HCT116 (cell line): Measurements from ENCODE around the gene TIAM2. TPM values are rescaled to one million over a fixed set of nuclear protein-coding genes. Genes with fewer than 3 reads are reported as not detected.

Experiments
- ATAC-seq: fragments of 200-7000 bp; cut with Tn5 transposase; 2 replicates; pipeline ENCODE4 v1.9.1; 2020; ENCODE audit warnings: mild to moderate bottlenecking, moderate library complexity
- BruUV-seq: library from RNA; stranded (reverse); fragments of 400-500 nt; replicated peaks from 2 replicates; lab custom pipeline; 2021; lab: Mats Ljungman, UMichigan
- CTCF ChIA-PET: fragments of 300-600 bp; sonication (Branson Sonifier 250); formaldehyde crosslinking; loops from one replicate; lab custom pipeline; 2021; ENCODE audit warnings: antibody characterized with exemption; lab: Charles Lee
- POLR2A ChIA-PET: fragments of 300-600, 350-600 bp; sonication (Branson Sonifier 250); formaldehyde crosslinking; loops from one replicate; lab custom pipeline; 2021; ENCODE audit warnings: antibody characterized with exemption; lab: Charles Lee
- RAD21 ChIA-PET, 2 experiments: fragments of 300-600 bp; sonication (Branson Sonifier 250); formaldehyde crosslinking; loops; one replicate each; lab custom pipeline; 2023; ENCODE audit warnings: low total read pairs in 2 of 2; ENCODE audit not compliant: uncharacterized antibody in 2 of 2, unreplicated experiment in 2 of 2, low non-redundant PET in 1 of 2; lab: Charles Lee
- DNase-seq: peaks from one replicate; pipeline ENCODE4 v3.0.0-alpha.2; 2010; ENCODE audit warnings: low read depth, low spot score
- H2AFZ ChIP-seq: fragments of 200-600 bp; shearing (Covaris generic), sonication (generic); 2 replicates; pipeline ENCODE4 v1.6.1; 2017; ENCODE audit warnings: low read depth, mixed run types, mixed read lengths, antibody characterized with exemption, low read length; ENCODE audit not compliant: poor library complexity, severe bottlenecking
- H3K27ac ChIP-seq: 2 replicates; pipeline ENCODE4 v1.5.1; 2012; ENCODE audit warnings: low read depth, low read length
- H3K27me3 ChIP-seq: fragments of 200-600 bp; sonication (generic); 2 replicates; pipeline ENCODE4 v1.6.1; 2016; ENCODE audit warnings: mixed run types, low read length, mixed read lengths; ENCODE audit not compliant: insufficient read depth
- H3K36me3 ChIP-seq, 2 experiments: fragments of 200-500 bp in 1 of 2; fragments of 200-600 bp in 1 of 2; sonication (Bioruptor generic) in 1 of 2; sonication (generic) in 1 of 2; 2 replicates each; pipeline versions ENCODE4 v1.5.1 to v1.6.1; 2014 to 2016; ENCODE audit warnings: low read length in 2 of 2, inconsistent platforms in 1 of 2, mixed read lengths in 1 of 2, mixed run types in 1 of 2; ENCODE audit not compliant: insufficient read depth in 2 of 2, control insufficient read depth in 1 of 2
- H3K4me1 ChIP-seq, 2 experiments: fragments of 200-600 bp in 1 of 2; sonication (generic) in 1 of 2; 2 replicates each; pipeline versions ENCODE4 v1.5.1 to v1.6.1; 2012 to 2017; ENCODE audit warnings: low read length in 2 of 2, inconsistent platforms in 1 of 2, mild to moderate bottlenecking in 1 of 2, mixed read lengths in 1 of 2, mixed run types in 1 of 2, moderate library complexity in 1 of 2; ENCODE audit not compliant: insufficient read depth in 2 of 2, control insufficient read depth in 1 of 2
- H3K4me2 ChIP-seq: fragments of 200-600 bp; sonication (generic); 2 replicates; pipeline ENCODE4 v1.6.1; 2017; ENCODE audit warnings: mixed run types, low read length, mixed read lengths
- H3K4me3 ChIP-seq, 2 experiments: fragments of 200-600 bp in 1 of 2; sonication (generic) in 1 of 2; replicated peaks in 1 of 2; 2 replicates each; pipeline ENCODE4 v1.5.1; 2011 to 2016; ENCODE audit warnings: low read length in 2 of 2, control low read depth in 1 of 2, low read depth in 1 of 2, mild to moderate bottlenecking in 1 of 2, mixed read lengths in 1 of 2, mixed run types in 1 of 2
- H3K79me2 ChIP-seq: fragments of 200-600 bp; sonication (generic); 2 replicates; pipeline ENCODE4 v1.6.1; 2017; ENCODE audit warnings: mild to moderate bottlenecking, mixed run types, low read length, moderate library complexity, mixed read lengths; ENCODE audit not compliant: insufficient read depth
- H3K9ac ChIP-seq: fragments of 200-600 bp; sonication (generic); 2 replicates; pipeline ENCODE4 v1.6.1; 2016; ENCODE audit warnings: low read length, mixed read lengths
- H3K9me2 ChIP-seq: fragments of 200-600 bp; sonication (generic), shearing (Covaris generic); 2 replicates; pipeline ENCODE4 v1.6.1; 2017; ENCODE audit warnings: mixed run types, mild to moderate bottlenecking, moderate library complexity; ENCODE audit not compliant: insufficient read depth
- H3K9me3 ChIP-seq, 2 experiments: fragments of 200-500 bp in 1 of 2; fragments of 200-600 bp in 1 of 2; sonication (Bioruptor generic) in 1 of 2; sonication (generic) in 1 of 2; 2 replicates each; pipeline ENCODE4 v1.6.1; 2014 to 2017; ENCODE audit warnings: low read length in 2 of 2, mixed read lengths in 2 of 2, inconsistent platforms in 1 of 2, low read depth in 1 of 2, mild to moderate bottlenecking in 1 of 2, mixed run types in 1 of 2, moderate library complexity in 1 of 2; ENCODE audit not compliant: control insufficient read depth in 1 of 2, insufficient read depth in 1 of 2
- H4K20me1 ChIP-seq: fragments of 200-600 bp; sonication (generic), shearing (Covaris generic); 2 replicates; pipeline ENCODE4 v1.6.1; 2017; ENCODE audit warnings: mixed run types, mild to moderate bottlenecking, moderate library complexity; ENCODE audit not compliant: insufficient read depth
- CBX3 ChIP-seq: IDR thresholded peaks from 2 replicates; pipeline ENCODE4 v1.6.1; 2012; ENCODE audit warnings: low read depth
- CTCF ChIP-seq, 3 experiments: fragments of 200-600 bp in 1 of 3; sonication (generic) in 1 of 3; IDR thresholded peaks in 2 of 3; conservative IDR thresholded peaks in 1 of 3; 2 replicates each; pipeline ENCODE4 v1.5.1; 2012 to 2017; ENCODE audit warnings: low read depth in 2 of 3, low read length in 2 of 3, antibody characterized with exemption in 1 of 3, borderline replicate concordance in 1 of 3, control low read depth in 1 of 3, mild to moderate bottlenecking in 1 of 3, mixed read lengths in 1 of 3, mixed run types in 1 of 3, moderate library complexity in 1 of 3; ENCODE audit not compliant: insufficient read depth in 1 of 3
- ELF1 ChIP-seq: IDR thresholded peaks from 2 replicates; pipeline ENCODE4 v1.6.1; 2012; ENCODE audit warnings: low read depth, borderline replicate concordance
- EZH2 ChIP-seq: fragments of 200-600 bp; sonication (generic); IDR thresholded peaks from 2 replicates; pipeline ENCODE4 v1.6.1; 2017; ENCODE audit warnings: antibody characterized with exemption, mixed run types
- EZH2phosphoT487 ChIP-seq: fragments of 200-600 bp; IDR thresholded peaks from 2 replicates; pipeline ENCODE4 v1.6.1; 2018; ENCODE audit warnings: antibody characterized with exemption, borderline replicate concordance
- JUND ChIP-seq: IDR thresholded peaks from 2 replicates; pipeline ENCODE4 v1.6.1; 2012
- MAX ChIP-seq: IDR thresholded peaks from 2 replicates; pipeline ENCODE4 v1.6.1; 2012
- SIN3A ChIP-seq: IDR thresholded peaks from 2 replicates; pipeline ENCODE4 v1.6.1; 2012; ENCODE audit warnings: low read depth
- SP1 ChIP-seq: IDR thresholded peaks from 2 replicates; pipeline ENCODE4 v1.6.1; 2012; ENCODE audit warnings: low read depth
- SRF ChIP-seq: IDR thresholded peaks from 2 replicates; pipeline ENCODE4 v1.6.1; 2012; ENCODE audit warnings: low read depth
- ZFX ChIP-seq: fragments of 450-650 bp; IDR thresholded peaks from 2 replicates; pipeline ENCODE4 v1.6.1; 2017
- ZNF274 ChIP-seq: fragments of 200-500 bp; sonication (Bioruptor generic); IDR thresholded peaks from 2 replicates; pipeline ENCODE4 v1.6.1; 2014; ENCODE audit warnings: mild to moderate bottlenecking, low read depth, low read length, inconsistent platforms
- intact Hi-C: fragments of 100-400 bp; cut with micrococcal nuclease; formaldehyde crosslinking; loops from 2 replicates; pipeline ENCODE4 v1.10.0; 2022
- total RNA-seq: library from RNA; stranded (reverse); gene quantifications from one replicate; pipeline ENCODE4 v1.2.1, GENCODE V29; 2021; ENCODE audit not compliant: unreplicated experiment

Gene TIAM2
- total RNA-seq, 1 experiment from 2014 or later: 9.4 TPM

DNA sequence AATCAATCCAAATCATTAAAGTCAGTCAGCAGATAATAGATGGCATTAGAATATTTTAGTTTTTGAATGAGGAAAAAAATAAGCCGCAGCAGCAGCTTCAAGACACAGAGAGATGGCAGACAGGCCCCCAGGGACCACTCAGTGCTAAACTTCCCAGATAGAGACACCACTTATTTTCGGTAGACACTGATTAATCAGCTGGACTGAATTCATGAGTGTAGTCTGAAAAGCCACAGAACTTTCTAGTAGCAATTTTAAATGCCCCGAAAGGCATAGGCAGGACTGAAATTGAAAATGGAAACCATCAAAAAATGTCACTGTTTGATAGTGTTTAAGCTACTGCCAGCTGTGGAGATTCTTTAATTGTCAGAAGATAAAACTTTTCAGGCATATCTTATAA lies 265.6 kb downstream of the TIAM2 start:
- ChIA-PET POLR2A (no interaction called here), RAD21 (no interaction called here), CTCF (no interaction called here)
- H3K27ac ChIP-seq: no peak overlapping the region
- TF ChIP-seq JUND (no peak), MAX (no peak), EZH2 (no peak), ZFX (no peak), CBX3 (no peak), ZNF274 (no peak), EZH2phosphoT487 (no peak), ELF1 (no peak), CTCF (IDR thresholded peaks at IDR 0.05 in 2 of 3, conservative IDR thresholded peaks at IDR 0.05 in 1 of 3; ENCODE audit: borderline replicate concordance in 1 of 3, insufficient read depth in 1 of 3, low read depth in 2 of 3, low read length in 2 of 3) (no peak), SRF (no peak), SP1 (no peak), SIN3A (no peak)
- intact Hi-C loops: no loop called here
- H3K9me2 ChIP-seq: no peaks in the 10 kb centered on the region
- peaks cover 9 to 13% of the 10 kb centered on the region in 2 experiments; a peak in 3 of 4 replicates for H3K36me3 ChIP-seq
- DNase-seq (no peak), ATAC-seq (no peak)
- no peak overlapping the region for H3K4me3 ChIP-seq
- H3K4me1 ChIP-seq: no peaks in the 10 kb centered on the region
- no peaks in the 10 kb centered on the region for H3K27me3 ChIP-seq
- H2AFZ ChIP-seq: no peak overlapping the region
- no peak overlapping the region for H3K9ac ChIP-seq
- H4K20me1 ChIP-seq: no peaks in the 10 kb centered on the region
- no peaks in the 10 kb centered on the region for H3K9me3 ChIP-seq
- no peaks in the 10 kb centered on the region for H3K79me2 ChIP-seq
- no TSS peak for BruUV-seq
- no peak overlapping the region for H3K4me2 ChIP-seq
